DND-41 (cell line): Measurements from ENCODE around the gene NKX3-2.

Source experiments
- CTCF ChIP-seq: IDR thresholded peaks from 2 replicates; pipeline ENCODE4 v1.5.1; 2012; ENCODE audit warnings: borderline replicate concordance, low read length, moderate library complexity, mild to moderate bottlenecking; ENCODE audit not compliant: poor library complexity, severe bottlenecking; ENCODE audit errors: extremely low read depth
- EZH2 ChIP-seq: IDR thresholded peaks from 3 replicates; pipeline ENCODE4 v1.6.1; 2012; ENCODE audit warnings: borderline replicate concordance, low read depth, mild to moderate bottlenecking, moderate library complexity, low read length, inconsistent platforms; ENCODE audit not compliant: severe bottlenecking

GRCh38 chr4:13535708-13536361 is 8.5 kb downstream of the NKX3-2 start:
- no peak for TF ChIP-seq CTCF
- TF ChIP-seq EZH2 = no peak
